Measurements from ENCODE around the gene UGT1A1. TPM values are rescaled to one million over a fixed set of nuclear protein-coding genes. Genes with fewer than 3 reads are reported as not detected.

The UGT1A1 gene
- total and polyA plus RNA-seq, 2 donors (not counting 3 experiments of a cell fraction or from before 2014, with no cell fraction given) = not detected

DNA sequence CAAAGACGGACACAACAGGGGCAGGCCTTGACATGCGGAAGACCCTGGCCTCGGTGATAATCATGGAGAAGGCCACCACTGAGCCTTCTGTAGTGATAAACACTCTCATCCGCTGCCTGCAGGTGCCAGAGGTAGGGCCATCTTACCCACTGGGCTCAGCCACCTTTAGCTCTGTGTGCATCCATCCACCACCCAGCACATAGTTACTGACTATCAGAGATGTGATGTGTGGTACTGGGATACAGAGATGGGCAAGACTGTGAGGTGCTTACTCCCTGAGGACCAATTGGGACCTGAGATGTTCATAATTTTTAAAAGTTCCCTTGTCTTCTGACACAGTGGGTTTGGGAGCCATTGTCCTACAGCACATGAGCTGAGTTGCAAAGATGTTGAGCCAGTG lies 19.7 kb downstream of the UGT1A1 start:
- H3K4me3 ChIP-seq (replicated peaks in 1 of 3; ENCODE audit: insufficient read depth in 1 of 3, low read depth in 1 of 3, low read length in 3 of 3) = no peak overlapping the region
- H3K4me1 ChIP-seq (ENCODE audit: control insufficient read depth, extremely low read depth, insufficient read depth, low read length) = no peaks in the 10 kb centered on the region
- H3K9me3 ChIP-seq (replicated peaks; ENCODE audit: control insufficient read depth, insufficient read depth, low read length) = no peaks in the 10 kb centered on the region
- H3K9ac ChIP-seq (replicated peaks; ENCODE audit: extremely low read depth, insufficient read depth, low read length) = no peak overlapping the region
- no peaks in the 10 kb centered on the region for H3K79me2 ChIP-seq (ENCODE audit: control insufficient read depth, insufficient read depth, low read length)
- no peaks in the 10 kb centered on the region for H3K9me1 ChIP-seq (replicated peaks; ENCODE audit: control insufficient read depth, extremely low read depth, insufficient read depth, low read length)
- no peak overlapping the region for H2AFZ ChIP-seq (ENCODE audit: low read depth, low read length)
- FAIRE-seq (no peak), DNase-seq (ENCODE audit: low read depth, low spot score) (no peak)
- H3K27ac ChIP-seq (ENCODE audit: insufficient read depth, low read depth, low read length) = no peak overlapping the region
- H3K36me3 ChIP-seq (ENCODE audit: control insufficient read depth in 2 of 2, extremely low read depth in 1 of 2, insufficient read depth in 2 of 2, low read length in 2 of 2) = no peaks in the 10 kb centered on the region
- intact Hi-C loops (cut with micrococcal nuclease) (no loop called here), dilution Hi-C loops (cut with MboI; ENCODE audit: extremely low pct_ligation_motif_present, low sequenced_read_pairs) (no loop called here)
- TF ChIP-seq JUN (IDR thresholded peaks at IDR 0.05; ENCODE audit: borderline replicate concordance, insufficient read depth, insufficient read length, low read depth) = no peak
- TF ChIP-seq, protein P1, sequence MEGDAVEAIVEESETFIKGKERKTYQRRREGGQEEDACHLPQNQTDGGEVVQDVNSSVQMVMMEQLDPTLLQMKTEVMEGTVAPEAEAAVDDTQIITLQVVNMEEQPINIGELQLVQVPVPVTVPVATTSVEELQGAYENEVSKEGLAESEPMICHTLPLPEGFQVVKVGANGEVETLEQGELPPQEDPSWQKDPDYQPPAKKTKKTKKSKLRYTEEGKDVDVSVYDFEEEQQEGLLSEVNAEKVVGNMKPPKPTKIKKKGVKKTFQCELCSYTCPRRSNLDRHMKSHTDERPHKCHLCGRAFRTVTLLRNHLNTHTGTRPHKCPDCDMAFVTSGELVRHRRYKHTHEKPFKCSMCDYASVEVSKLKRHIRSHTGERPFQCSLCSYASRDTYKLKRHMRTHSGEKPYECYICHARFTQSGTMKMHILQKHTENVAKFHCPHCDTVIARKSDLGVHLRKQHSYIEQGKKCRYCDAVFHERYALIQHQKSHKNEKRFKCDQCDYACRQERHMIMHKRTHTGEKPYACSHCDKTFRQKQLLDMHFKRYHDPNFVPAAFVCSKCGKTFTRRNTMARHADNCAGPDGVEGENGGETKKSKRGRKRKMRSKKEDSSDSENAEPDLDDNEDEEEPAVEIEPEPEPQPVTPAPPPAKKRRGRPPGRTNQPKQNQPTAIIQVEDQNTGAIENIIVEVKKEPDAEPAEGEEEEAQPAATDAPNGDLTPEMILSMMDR (IDR thresholded peaks at IDR 0.05; ENCODE audit: extremely low read depth in 1 of 2, insufficient read depth in 1 of 2, low read depth in 1 of 2, low read length in 2 of 2) = no peak
- TF ChIP-seq POLR2AphosphoS5 (IDR thresholded peaks at IDR 0.05; ENCODE audit: insufficient read depth, low read depth, low read length) = no peak
- TF ChIP-seq MYC (IDR thresholded peaks at IDR 0.05; ENCODE audit: low read depth, low read length) = no peak
- TF ChIP-seq FOS (IDR thresholded peaks at IDR 0.05; ENCODE audit: borderline replicate concordance, insufficient read depth, low read length) = no peak
- no peak for TF ChIP-seq GATA2 (IDR thresholded peaks at IDR 0.05; ENCODE audit: insufficient read depth, insufficient read length, low read depth, low read length)
- TF ChIP-seq EZH2 (IDR thresholded peaks at IDR 0.05; ENCODE audit: borderline replicate concordance, low read depth, low read length, severe bottlenecking) = no peak
- no peak for TF ChIP-seq POLR2A (IDR thresholded peaks at IDR 0.05; ENCODE audit: low read depth, low read length)
- TF ChIP-seq, protein P2, sequence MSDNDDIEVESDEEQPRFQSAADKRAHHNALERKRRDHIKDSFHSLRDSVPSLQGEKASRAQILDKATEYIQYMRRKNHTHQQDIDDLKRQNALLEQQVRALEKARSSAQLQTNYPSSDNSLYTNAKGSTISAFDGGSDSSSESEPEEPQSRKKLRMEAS (IDR thresholded peaks at IDR 0.05; ENCODE audit: insufficient read depth, insufficient read length) = no peak
- H3K27me3 ChIP-seq (ENCODE audit: control insufficient read depth in 2 of 2, insufficient read depth in 2 of 2, low read length in 2 of 2) = no peaks in the 10 kb centered on the region
- no peaks in the 10 kb centered on the region for H4K20me1 ChIP-seq (replicated peaks; ENCODE audit: control insufficient read depth, extremely low read depth, insufficient read depth, low read length)
- ChIA-PET CTCF (no interaction called here), POLR2A (no interaction called here)
- BruUV-seq (replicated peaks) = no TSS peak
- no peak overlapping the region for H3K4me2 ChIP-seq (ENCODE audit: insufficient read depth, low read length)

Measured in endothelial cell of umbilical vein (primary cell).